Calu3 (cell line): ENCODE results near the gene ATP9A. TPM values are rescaled to one million over a fixed set of nuclear protein-coding genes. Genes with fewer than 3 reads are reported as not detected.
A peak's percentile ranks its signal among the peaks of the same experiment; 100 is the strongest.

Experiments used
- BruUV-seq: library from RNA; stranded (reverse); fragments of 400-500 nt; replicated peaks from 2 replicates; lab custom pipeline; 2021; lab: Mats Ljungman, UMichigan
- CTCF ChIA-PET: fragments of 300-600 bp; sonication (Branson Sonifier 250); formaldehyde crosslinking; loops from one replicate; lab custom pipeline; 2022; ENCODE audit warnings: antibody characterized with exemption; lab: Charles Lee
- DNase-seq: peaks from one replicate; pipeline ENCODE4 v3.0.0; 2022
- H3K27ac Mint-ChIP-seq: one replicate; pipeline ENCODE4 v1.8.0; 2022; ENCODE audit warnings: mixed read lengths; ENCODE audit not compliant: unreplicated experiment
- H3K27me3 Mint-ChIP-seq: one replicate; pipeline ENCODE4 v1.8.0; 2022; ENCODE audit warnings: mixed read lengths; ENCODE audit not compliant: unreplicated experiment
- H3K36me3 Mint-ChIP-seq: one replicate; pipeline ENCODE4 v1.8.0; 2022; ENCODE audit warnings: mild to moderate bottlenecking, moderate library complexity, mixed read lengths; ENCODE audit not compliant: insufficient read depth, unreplicated experiment
- H3K4me1 Mint-ChIP-seq: one replicate; pipeline ENCODE4 v1.8.0; 2022; ENCODE audit warnings: mild to moderate bottlenecking, low read depth, mixed read lengths; ENCODE audit not compliant: unreplicated experiment
- H3K4me3 Mint-ChIP-seq: one replicate; pipeline ENCODE4 v1.8.0; 2022; ENCODE audit warnings: mild to moderate bottlenecking, low read depth, moderate library complexity, mixed read lengths; ENCODE audit not compliant: unreplicated experiment
- H3K9me3 Mint-ChIP-seq: one replicate; pipeline ENCODE4 v1.8.0; 2022; ENCODE audit warnings: low read depth, mixed read lengths; ENCODE audit not compliant: unreplicated experiment
- intact Hi-C: fragments of 100-400 bp; cut with micrococcal nuclease; formaldehyde crosslinking; loops from one replicate; pipeline ENCODE4 v1.10.0; 2022; ENCODE audit not compliant: unreplicated experiment
- total RNA-seq: library from RNA; stranded (reverse); gene quantifications from 2 replicates; pipeline ENCODE4 v1.2.3, GENCODE V29; 2022
- TF ChIP-seq, protein P1 (sequence below): fragments of 200-600 bp; IDR thresholded peaks from one replicate; pipeline ENCODE4 v1.8.0; 2022; ENCODE audit warnings: antibody characterized with exemption; ENCODE audit not compliant: unreplicated experiment

The ATP9A gene
- total RNA-seq, 1 experiment from 2014 or later: 98.5 TPM

DNA sequence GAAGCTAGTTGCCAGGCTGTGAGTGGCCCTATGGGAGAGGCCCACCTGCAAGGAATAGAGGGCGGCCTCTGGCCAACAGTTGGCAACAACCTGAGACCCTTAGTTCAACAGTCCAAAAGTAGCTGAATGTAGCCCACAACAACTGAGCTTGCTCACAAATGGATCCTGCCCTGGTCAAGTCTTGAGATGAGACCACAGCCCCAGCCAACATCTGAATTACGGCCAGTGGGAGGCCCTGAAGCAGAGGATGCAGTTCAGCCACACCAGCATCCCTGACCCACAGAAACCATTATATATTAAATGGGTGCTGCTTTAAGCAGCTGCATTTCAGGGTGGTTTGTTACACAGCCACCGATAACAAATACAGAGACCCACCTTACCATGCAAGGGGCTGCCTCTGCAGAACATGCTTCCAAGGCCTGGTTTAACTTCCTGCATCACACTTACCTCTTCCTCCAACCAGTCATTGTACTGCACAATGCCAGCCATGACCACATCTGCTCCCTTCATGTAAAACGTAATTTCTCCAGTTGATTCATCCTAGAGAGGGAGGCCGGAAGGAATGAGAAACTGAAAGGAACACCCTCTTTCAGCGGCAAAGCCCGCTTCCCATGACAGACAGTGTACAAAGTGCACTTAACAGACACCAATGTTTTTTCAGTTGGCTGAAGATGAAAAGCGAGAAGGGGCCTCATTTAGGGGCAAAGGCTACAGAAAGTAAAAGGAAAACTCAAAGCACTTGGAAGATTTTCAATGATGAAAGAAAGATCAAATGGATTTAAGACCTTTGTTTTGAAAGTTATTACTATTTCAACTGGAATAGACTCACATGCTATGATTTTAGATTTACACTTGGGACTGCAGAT, 139.4 kb downstream of the ATP9A start:
- Mint-ChIP-seq H3K27me3 (no peaks in the 10 kb centered on the region), H3K4me3 (no peak overlapping the region), H3K4me1 (peaks cover 33% of the 10 kb centered on the region), H3K36me3 (peaks cover 37% of the 10 kb centered on the region), H3K9me3 (no peaks in the 10 kb centered on the region), H3K27ac (no peak overlapping the region)
- no peak for DNase-seq
- intact Hi-C loops: no loop called here
- CTCF ChIA-PET: no interaction called here
- TF ChIP-seq, protein P1, sequence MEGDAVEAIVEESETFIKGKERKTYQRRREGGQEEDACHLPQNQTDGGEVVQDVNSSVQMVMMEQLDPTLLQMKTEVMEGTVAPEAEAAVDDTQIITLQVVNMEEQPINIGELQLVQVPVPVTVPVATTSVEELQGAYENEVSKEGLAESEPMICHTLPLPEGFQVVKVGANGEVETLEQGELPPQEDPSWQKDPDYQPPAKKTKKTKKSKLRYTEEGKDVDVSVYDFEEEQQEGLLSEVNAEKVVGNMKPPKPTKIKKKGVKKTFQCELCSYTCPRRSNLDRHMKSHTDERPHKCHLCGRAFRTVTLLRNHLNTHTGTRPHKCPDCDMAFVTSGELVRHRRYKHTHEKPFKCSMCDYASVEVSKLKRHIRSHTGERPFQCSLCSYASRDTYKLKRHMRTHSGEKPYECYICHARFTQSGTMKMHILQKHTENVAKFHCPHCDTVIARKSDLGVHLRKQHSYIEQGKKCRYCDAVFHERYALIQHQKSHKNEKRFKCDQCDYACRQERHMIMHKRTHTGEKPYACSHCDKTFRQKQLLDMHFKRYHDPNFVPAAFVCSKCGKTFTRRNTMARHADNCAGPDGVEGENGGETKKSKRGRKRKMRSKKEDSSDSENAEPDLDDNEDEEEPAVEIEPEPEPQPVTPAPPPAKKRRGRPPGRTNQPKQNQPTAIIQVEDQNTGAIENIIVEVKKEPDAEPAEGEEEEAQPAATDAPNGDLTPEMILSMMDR: no peak
- no TSS peak for BruUV-seq

DNA sequence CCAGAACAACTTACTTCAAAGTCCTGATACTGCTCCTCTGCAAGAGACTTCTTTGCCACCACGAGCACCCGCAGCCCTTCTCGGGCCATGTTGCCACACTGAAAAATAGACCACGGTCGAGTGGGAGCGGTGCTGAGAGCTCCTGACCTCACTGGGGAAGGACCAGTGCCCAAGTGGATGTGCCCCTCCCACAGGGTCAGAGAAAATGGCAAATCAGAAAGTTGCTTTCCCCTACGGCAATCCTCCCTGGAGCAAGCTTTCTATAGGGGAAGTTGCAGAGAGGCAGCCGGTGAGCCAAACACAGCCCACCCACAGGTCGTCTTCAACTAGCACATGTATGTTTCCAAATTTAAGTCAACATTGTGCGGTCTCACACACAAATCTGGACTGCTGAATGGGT, 140.6 kb downstream of the ATP9A start:
- H3K4me3 Mint-ChIP-seq: no peak overlapping the region
- CTCF ChIA-PET: no interaction called here
- intact Hi-C loops: no loop called here
- H3K9me3 Mint-ChIP-seq: no peaks in the 10 kb centered on the region
- BruUV-seq: no TSS peak
- no peaks in the 10 kb centered on the region for H3K27me3 Mint-ChIP-seq
- H3K27ac Mint-ChIP-seq: no peak overlapping the region
- peaks cover 31% of the 10 kb centered on the region for H3K36me3 Mint-ChIP-seq
- DNase-seq: no peak
- TF ChIP-seq, protein P1: no peak
- H3K4me1 Mint-ChIP-seq: peaks cover 22% of the 10 kb centered on the region

DNA sequence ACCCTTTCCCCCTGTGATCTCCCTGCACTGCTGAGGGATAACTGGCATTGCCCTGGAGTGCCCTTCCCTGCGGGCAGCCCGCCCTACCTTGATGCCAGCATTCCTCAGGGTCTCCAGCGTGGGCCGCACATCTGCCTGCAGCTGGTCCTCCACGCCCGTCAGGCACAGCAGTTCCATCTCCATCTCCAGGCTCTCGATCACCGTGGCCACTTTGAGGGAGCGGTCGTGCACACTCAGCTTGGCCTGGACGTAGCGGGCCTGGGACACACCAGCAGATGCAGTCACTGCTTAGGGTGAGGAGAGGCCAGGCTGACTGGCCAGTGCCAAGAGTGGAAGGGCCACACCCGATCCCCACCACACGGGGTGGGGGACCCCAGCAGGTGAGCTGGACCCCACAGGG, 143.1 kb downstream of the ATP9A start:
- DNase-seq: no peak
- intact Hi-C loops: no loop called here
- Mint-ChIP-seq H3K36me3 (peaks cover 20% of the 10 kb centered on the region), H3K9me3 (no peaks in the 10 kb centered on the region), H3K27ac (no peak overlapping the region), H3K4me3 (no peak overlapping the region), H3K4me1 (no peaks in the 10 kb centered on the region), H3K27me3 (no peaks in the 10 kb centered on the region)
- no TSS peak for BruUV-seq
- TF ChIP-seq, protein P1: no peak
- CTCF ChIA-PET: interaction anchor here (0.6 kb wide), 1 partner anchor 640 kb away, joined by 4 read pairs; no protein-coding TSS in a partner anchor

DNA sequence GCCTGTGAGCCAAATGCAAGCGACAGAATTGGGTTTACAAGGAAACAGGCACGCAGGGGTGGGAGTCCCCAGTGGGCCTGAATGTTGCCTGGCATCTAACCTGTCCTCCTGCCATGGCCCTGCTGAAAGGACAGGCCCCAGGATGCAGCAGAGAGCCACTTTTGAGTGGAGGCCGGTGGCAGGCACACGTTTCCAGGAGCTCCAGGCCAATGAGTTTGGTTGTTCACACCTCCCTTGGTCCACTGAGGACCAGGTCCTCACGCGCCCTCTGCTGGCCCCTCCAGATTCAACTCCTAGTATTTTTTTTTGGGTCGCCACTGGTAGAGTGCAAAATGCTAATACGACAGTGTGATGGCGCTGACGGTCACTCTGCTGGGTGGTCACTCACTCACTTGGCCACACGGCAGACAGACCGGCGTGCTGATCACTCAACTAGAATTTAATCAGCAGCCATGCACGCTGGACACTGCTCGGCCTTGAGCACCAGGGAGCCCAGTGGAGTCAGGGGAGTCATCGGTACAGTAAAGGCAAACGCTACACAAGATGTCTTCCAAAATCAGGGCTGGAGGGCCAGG, 143.9 kb downstream of the ATP9A start:
- TF ChIP-seq, protein P1: peak; percentile 87
- peak; percentile 76 for DNase-seq
- Mint-ChIP-seq H3K4me3 (no peak overlapping the region), H3K4me1 (no peaks in the 10 kb centered on the region), H3K36me3 (peaks cover 24% of the 10 kb centered on the region), H3K27ac (no peak overlapping the region), H3K27me3 (no peaks in the 10 kb centered on the region), H3K9me3 (no peaks in the 10 kb centered on the region)
- CTCF ChIA-PET: interaction anchor here (0.9 kb wide), 2 partner anchors 251 to 637 kb away, joined by 5 to 8 read pairs; no protein-coding TSS in a partner anchor
- intact Hi-C loops: no loop called here
- no TSS peak for BruUV-seq
